IMR-90 (cell line): ENCODE data around the gene MRPL4. TPM values are rescaled to one million over a fixed set of nuclear protein-coding genes. Genes with fewer than 3 reads are reported as not detected.
"Not testable (repeated sequence)": the region's sequence is repeated elsewhere in the genome, so short reads cannot be mapped to it uniquely, and the experiment has no call there.

Source experiments
- ATAC-seq: fragments of 200-7000 bp; cut with Tn5 transposase; 2 replicates; pipeline ENCODE4 v1.9.1; 2020; ENCODE audit warnings: low read depth, mild to moderate bottlenecking, moderate library complexity
- BruUV-seq: library from RNA; stranded (reverse); fragments of 400-500 nt; replicated peaks from 2 replicates; lab custom pipeline; 2021; lab: Mats Ljungman, UMichigan
- CTCF ChIA-PET: fragments of 300-600 bp; formaldehyde crosslinking; extraction: SDS; loops from one replicate; lab custom pipeline; 2021; ENCODE audit warnings: antibody characterized with exemption; lab: Yijun Ruan, JAX
- POLR2A ChIA-PET: fragments of 300-600 bp; sonication (Branson Sonifier 250); formaldehyde crosslinking; loops from one replicate; lab custom pipeline; 2022; ENCODE audit warnings: antibody characterized with exemption; ENCODE audit not compliant: unreplicated experiment; lab: Charles Lee
- DNase-seq: peaks from one replicate; pipeline ENCODE4 v3.0.0; 2013
- H2AFZ ChIP-seq: replicated peaks from 2 replicates; pipeline ENCODE3; 2013; ENCODE audit warnings: low read length, mild to moderate bottlenecking; ENCODE audit not compliant: poor library complexity
- H2AK5ac ChIP-seq: 2 replicates; pipeline ENCODE4 v1.6.1; 2013; ENCODE audit warnings: low read depth, low read length, inconsistent platforms
- H2AK9ac ChIP-seq: replicated peaks from 2 replicates; pipeline ENCODE3; 2013; ENCODE audit warnings: mild to moderate bottlenecking, low read depth, low read length, moderate library complexity; ENCODE audit not compliant: poor library complexity
- H2BK120ac ChIP-seq: 2 replicates; pipeline ENCODE4 v1.6.1; 2013; ENCODE audit warnings: low read depth, low read length, inconsistent platforms
- H2BK15ac ChIP-seq: 3 replicates; pipeline ENCODE4 v1.6.1; 2013; ENCODE audit warnings: low read depth, low read length, inconsistent platforms
- H2BK20ac ChIP-seq: 2 replicates; pipeline ENCODE4 v1.6.1; 2013; ENCODE audit warnings: low read depth, mild to moderate bottlenecking, inconsistent platforms, low read length, moderate library complexity
- H2BK5ac ChIP-seq: 2 replicates; pipeline ENCODE4 v1.6.1; 2013; ENCODE audit warnings: mild to moderate bottlenecking, low read depth, low read length, inconsistent platforms; ENCODE audit not compliant: poor library complexity, severe bottlenecking
- H3K14ac ChIP-seq: replicated peaks from 2 replicates; pipeline ENCODE4 v1.6.1; 2013; ENCODE audit warnings: low read depth, low read length, inconsistent platforms
- H3K18ac ChIP-seq: 2 replicates; pipeline ENCODE4 v1.6.1; 2013; ENCODE audit warnings: low read depth, low read length, control low read depth
- H3K23ac ChIP-seq: 2 replicates; pipeline ENCODE4 v1.6.1; 2013; ENCODE audit warnings: low read depth, low read length, inconsistent platforms
- H3K27ac ChIP-seq: 2 replicates; pipeline ENCODE4 v1.5.1; 2013; ENCODE audit warnings: mild to moderate bottlenecking, control low read depth, low read length; ENCODE audit not compliant: insufficient read depth
- H3K27me3 ChIP-seq: 2 replicates; pipeline ENCODE4 v1.6.1; 2013; ENCODE audit warnings: low read length; ENCODE audit not compliant: control insufficient read depth, insufficient read depth
- H3K36me3 ChIP-seq: 2 replicates; pipeline ENCODE4 v1.6.1; 2013; ENCODE audit warnings: low read length, mixed read lengths; ENCODE audit not compliant: control insufficient read depth, insufficient read depth
- H3K4ac ChIP-seq: 2 replicates; pipeline ENCODE4 v1.6.1; 2013; ENCODE audit warnings: low read depth, low read length, inconsistent platforms
- H3K4me1 ChIP-seq: 2 replicates; pipeline ENCODE4 v1.6.1; 2013; ENCODE audit warnings: low read length, mixed read lengths; ENCODE audit not compliant: control insufficient read depth, insufficient read depth
- H3K4me2 ChIP-seq: 2 replicates; pipeline ENCODE4 v1.6.1; 2013; ENCODE audit warnings: low read depth, mild to moderate bottlenecking, control low read depth, low read length, moderate library complexity
- H3K4me3 ChIP-seq: 2 replicates; pipeline ENCODE4 v1.5.1; 2013; ENCODE audit warnings: low read depth, mild to moderate bottlenecking, control low read depth, low read length, moderate library complexity; ENCODE audit not compliant: insufficient read depth
- H3K56ac ChIP-seq: 2 replicates; pipeline ENCODE4 v1.6.1; 2013; ENCODE audit warnings: low read length, inconsistent platforms; ENCODE audit not compliant: insufficient read depth; ENCODE audit errors: extremely low read depth
- H3K79me1 ChIP-seq, 2 experiments: 2 replicates each; pipeline ENCODE4 v1.6.1; 2013; ENCODE audit warnings: low read length in 2 of 2, inconsistent platforms in 1 of 2, low read depth in 1 of 2
- H3K9ac ChIP-seq: 2 replicates; pipeline ENCODE4 v1.6.1; 2013; ENCODE audit warnings: low read depth, low read length, control low read depth
- H3K9me1 ChIP-seq: 2 replicates; pipeline ENCODE4 v1.6.1; 2013; ENCODE audit warnings: low read length, inconsistent platforms; ENCODE audit not compliant: insufficient read depth
- H3K9me3 ChIP-seq: 2 replicates; pipeline ENCODE4 v1.6.1; 2013; ENCODE audit warnings: low read length; ENCODE audit not compliant: control insufficient read depth, insufficient read depth
- H4K20me1 ChIP-seq: 2 replicates; pipeline ENCODE4 v1.6.1; 2013; ENCODE audit warnings: low read length, inconsistent platforms; ENCODE audit not compliant: insufficient read depth
- H4K5ac ChIP-seq: 2 replicates; pipeline ENCODE4 v1.6.1; 2013; ENCODE audit warnings: mild to moderate bottlenecking, low read depth, low read length, control low read depth
- H4K8ac ChIP-seq, 2 experiments: 2 replicates each; pipeline ENCODE4 v1.6.1; 2013; ENCODE audit warnings: low read depth in 2 of 2, low read length in 2 of 2, control low read depth in 1 of 2, inconsistent platforms in 1 of 2
- H4K91ac ChIP-seq: 2 replicates; pipeline ENCODE4 v1.6.1; 2013; ENCODE audit warnings: low read depth, low read length, inconsistent platforms; ENCODE audit not compliant: insufficient read depth
- WGBS, 2 experiments: methylation state at CpG; one replicate each; pipeline versions ENCODE4 v1.1.5 to v1.1.7; 2013; ENCODE audit warnings: missing lambda C conversion rate in 2 of 2; ENCODE audit not compliant: insufficient read length in 1 of 2; ENCODE audit errors: extremely low coverage in 2 of 2; 5-methylcytosine and 5-hydroxymethylcytosine counted together
- dilution Hi-C: fragments of 300-500 bp; cut with HindIII; formaldehyde crosslinking; loops from one replicate; pipeline ENCODE4 v1.14.3; 2018; ENCODE audit warnings: low sequenced_read_pairs; ENCODE audit not compliant: unreplicated experiment
- in situ Hi-C: fragments of 300-500 bp; cut with MboI; formaldehyde crosslinking; loops from 3 replicates; pipeline ENCODE4 v1.14.3; 2019; ENCODE audit warnings: low sequenced_read_pairs, inconsistent platforms, mixed read lengths
- intact Hi-C: fragments of 100-400 bp; cut with micrococcal nuclease; formaldehyde crosslinking; loops from 2 replicates; pipeline ENCODE4 v1.10.0; 2022
- polyA plus RNA-seq, 3 experiments: library from polyadenylated mRNA; depleted of rRNA; stranded (reverse); fragments of >200 nt; gene quantifications; 2 replicates each; pipeline ENCODE4 v1.2.3, GENCODE V29; 2012; ENCODE audit warnings: low replicate concordance in 1 of 3
- total RNA-seq: library from RNA; depleted of rRNA; stranded (reverse); fragments of >200 nt; gene quantifications from 2 replicates; pipeline ENCODE4 v1.2.3, GENCODE V29; 2012

The MRPL4 gene
- total and polyA plus RNA-seq, 2 of the 4 experiments (the other 2 are of a cell fraction): 32.8 to 108 TPM

DNA sequence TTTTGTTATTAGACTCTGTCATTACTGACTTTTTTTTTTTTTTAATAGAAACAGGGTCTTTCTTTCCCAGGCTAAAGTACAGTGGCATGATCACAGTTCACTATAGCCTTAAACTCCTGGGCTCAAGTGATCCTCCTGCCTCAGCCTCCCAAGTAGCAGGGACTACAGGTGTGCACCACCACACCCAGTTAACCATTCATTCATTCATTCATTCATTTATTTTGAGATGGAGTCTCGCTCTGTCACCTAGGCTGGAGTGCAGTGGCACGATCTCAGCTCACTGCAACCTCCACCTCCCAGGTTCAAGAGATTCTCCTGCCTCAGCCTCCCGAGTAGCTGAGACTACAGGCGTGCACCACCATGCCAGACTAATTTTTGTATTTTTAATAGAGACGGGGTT lies 30.0 kb downstream of the MRPL4 start:
- H2BK120ac ChIP-seq, H3K14ac ChIP-seq, H3K4me1 ChIP-seq, BruUV-seq, H3K9me1 ChIP-seq, H2BK20ac ChIP-seq, ATAC-seq, H3K27ac ChIP-seq, H3K27me3 ChIP-seq, H3K4ac ChIP-seq, H3K4me3 ChIP-seq, H3K36me3 ChIP-seq, H4K91ac ChIP-seq, H2BK15ac ChIP-seq, POLR2A ChIA-PET, H3K23ac ChIP-seq, CTCF ChIA-PET, H3K79me1 ChIP-seq, H3K4me2 ChIP-seq, H4K8ac ChIP-seq, H3K56ac ChIP-seq, H4K20me1 ChIP-seq, DNase-seq, dilution Hi-C loops, H4K5ac ChIP-seq, intact Hi-C loops, in situ Hi-C loops, H2AK9ac ChIP-seq, H3K9me3 ChIP-seq, H3K9ac ChIP-seq, H2BK5ac ChIP-seq, H2AK5ac ChIP-seq, H2AFZ ChIP-seq, H3K18ac ChIP-seq: not testable (repeated sequence)
- 100% methylated on average over 1 of the region's 5 CpGs; no CpG with 5 or more reads in 1 of the 2 experiments for WGBS, 2 experiments
